GM18867 (cell line): ENCODE results near the gene PRPF31.
A peak's percentile ranks its signal among the peaks of the same experiment; 100 is the strongest.
"Not testable (repeated sequence)": the region's sequence is repeated elsewhere in the genome, so short reads cannot be mapped to it uniquely, and the experiment has no call there.

ENCODE experiments used
- ATAC-seq: cut with Tn5 transposase; IDR thresholded peaks from one replicate; pipeline ENCODE4 v1.9.1; 2021; ENCODE audit warnings: mild to moderate bottlenecking, moderate library complexity; ENCODE audit not compliant: unreplicated experiment

The PRPF31 gene

GRCh38 chr19:54160182-54160811, 44.7 kb downstream of the PRPF31 start:
- ATAC-seq, result peak; percentile 2

- no peak for ATAC-seq
Measured at GRCh38 chr19:54160854-54161253, 45.3 kb downstream of the PRPF31 start.

GRCh38 chr19:54162241-54162805, 46.8 kb downstream of the PRPF31 start:
- peak; percentile 19 for ATAC-seq

GRCh38 chr19:54162884-54163283, 47.3 kb downstream of the PRPF31 start:
- no peak for ATAC-seq

- ATAC-seq, result no peak
Measured at GRCh38 chr19:54164369-54165068, 49.0 kb downstream of the PRPF31 start.

- ATAC-seq, result no peak
Measured at GRCh38 chr19:54165222-54165621, 49.7 kb downstream of the PRPF31 start.

- ATAC-seq, result no peak
Measured at GRCh38 chr19:54168174-54168917, 52.8 kb downstream of the PRPF31 start.

GRCh38 chr19:54169149-54169740, 53.7 kb downstream of the PRPF31 start:
- ATAC-seq, result no peak

- not testable (repeated sequence) for ATAC-seq
Measured at GRCh38 chr19:54171736-54172431, 56.3 kb downstream of the PRPF31 start.

- no peak for ATAC-seq
Measured at GRCh38 chr19:54172471-54173358, 57.2 kb downstream of the PRPF31 start, which contains the start of gene TMC4. TMC4 (minus strand) TSS chr19:54173160; CDS start chr19:54173117, 43 bp downstream.

- no peak for ATAC-seq
Measured at GRCh38 chr19:54173359-54173699, 57.8 kb downstream of the PRPF31 start.

- no peak for ATAC-seq
Measured at GRCh38 chr19:54173951-54174834, 58.6 kb downstream of the PRPF31 start.

- ATAC-seq, result no peak
Measured at GRCh38 chr19:54178581-54179261, 63.2 kb downstream of the PRPF31 start.

GRCh38 chr19:54179262-54179852, 63.8 kb downstream of the PRPF31 start:
- ATAC-seq, result no peak

- ATAC-seq, result no peak
Measured at GRCh38 chr19:54179921-54180461, 64.4 kb downstream of the PRPF31 start.

GRCh38 chr19:54180691-54181091, 65.1 kb downstream of the PRPF31 start:
- no peak for ATAC-seq
